Measurements from ENCODE around the gene DSPP. TPM values are rescaled to one million over a fixed set of nuclear protein-coding genes. Genes with fewer than 3 reads are reported as not detected.

The DSPP gene
- total RNA-seq, 1 donor from 2014 or later: not detected

- Histone ChIP-seq H3K27me3 (ENCODE audit: insufficient read depth, low read length) (no peaks in the 10 kb centered on the region), H3K36me3 (ENCODE audit: insufficient read depth, low read length) (no peaks in the 10 kb centered on the region), H3K4me3 (ENCODE audit: insufficient read depth, low read depth, low read length) (no peak overlapping the region), H3K27ac (ENCODE audit: low read depth, low read length) (no peak overlapping the region), H3K4me2 (ENCODE audit: low read length) (no peak overlapping the region), H3K9ac (ENCODE audit: low read length) (no peak overlapping the region), H3K9me3 (ENCODE audit: insufficient read depth, low read depth, low read length) (no peaks in the 10 kb centered on the region), H3K4me1 (ENCODE audit: insufficient read depth, low read length) (no peaks in the 10 kb centered on the region), H2AFZ (ENCODE audit: low read depth, low read length) (no peak overlapping the region), H4K20me1 (ENCODE audit: insufficient read depth, low read length) (no peaks in the 10 kb centered on the region), H3K79me2 (ENCODE audit: insufficient read depth, low read length) (no peaks in the 10 kb centered on the region)
- Mint-ChIP-seq H3K27ac (ENCODE audit: unreplicated experiment) (no peak overlapping the region), H3K9me3 (ENCODE audit: unreplicated experiment) (no peaks in the 10 kb centered on the region), H3K27me3 (ENCODE audit: low read depth, unreplicated experiment) (no peaks in the 10 kb centered on the region), H3K4me3 (ENCODE audit: unreplicated experiment) (no peak overlapping the region), H3K36me3 (ENCODE audit: low read depth, unreplicated experiment) (no peaks in the 10 kb centered on the region), H3K4me1 (ENCODE audit: low read depth, unreplicated experiment) (peaks cover 4% of the 10 kb centered on the region)
- no peak for FAIRE-seq
- no peak for DNase-seq (ENCODE audit: low read depth)
- TF ChIP-seq CTCF (IDR thresholded peaks at IDR 0.05; ENCODE audit: insufficient read depth, low read depth, low read length) (no peak), EZH2 (IDR thresholded peaks at IDR 0.05; ENCODE audit: insufficient read depth, low read length) (no peak)
These were observed 42.6 kb upstream of the DSPP start for GRCh38 chr4:87565746-87566145.

- H3K27me3 Mint-ChIP-seq (ENCODE audit: low read depth, unreplicated experiment): no peaks in the 10 kb centered on the region
These were observed 42.1 kb upstream of the DSPP start for GRCh38 chr4:87566276-87566675.

More at GRCh38 chr4:87566276-87566675, 42.1 kb upstream of the DSPP start:
- Histone ChIP-seq H3K9me3 (ENCODE audit: insufficient read depth, low read depth, low read length) (no peaks in the 10 kb centered on the region), H3K9ac (ENCODE audit: low read length) (no peak overlapping the region), H3K79me2 (ENCODE audit: insufficient read depth, low read length) (no peaks in the 10 kb centered on the region), H3K27ac (ENCODE audit: low read depth, low read length) (no peak overlapping the region), H3K4me3 (ENCODE audit: insufficient read depth, low read depth, low read length) (no peak overlapping the region), H2AFZ (ENCODE audit: low read depth, low read length) (no peak overlapping the region), H3K4me1 (ENCODE audit: insufficient read depth, low read length) (no peaks in the 10 kb centered on the region), H3K27me3 (ENCODE audit: insufficient read depth, low read length) (no peaks in the 10 kb centered on the region), H3K4me2 (ENCODE audit: low read length) (no peak overlapping the region), H3K36me3 (ENCODE audit: insufficient read depth, low read length) (no peaks in the 10 kb centered on the region), H4K20me1 (ENCODE audit: insufficient read depth, low read length) (no peaks in the 10 kb centered on the region)
- no peak overlapping the region for H3K4me3 Mint-ChIP-seq (ENCODE audit: unreplicated experiment)
- no peak overlapping the region for H3K27ac Mint-ChIP-seq (ENCODE audit: unreplicated experiment)
- TF ChIP-seq CTCF (IDR thresholded peaks at IDR 0.05; ENCODE audit: insufficient read depth, low read depth, low read length): no peak
- TF ChIP-seq EZH2 (IDR thresholded peaks at IDR 0.05; ENCODE audit: insufficient read depth, low read length): no peak
- no peak for FAIRE-seq
- no peak for DNase-seq (ENCODE audit: low read depth)
- H3K9me3 Mint-ChIP-seq (ENCODE audit: unreplicated experiment): no peaks in the 10 kb centered on the region
- H3K4me1 Mint-ChIP-seq (ENCODE audit: low read depth, unreplicated experiment): peaks cover 4% of the 10 kb centered on the region
- H3K36me3 Mint-ChIP-seq (ENCODE audit: low read depth, unreplicated experiment): no peaks in the 10 kb centered on the region
